Nephron (organoid): ENCODE measurements around the gene ZNF385C.

Experiments
- H3K27ac Mint-ChIP-seq, 3 experiments: 2 replicates each; pipeline ENCODE4 v1.8.0; 2020; ENCODE audit warnings: mixed read lengths in 3 of 3, mild to moderate bottlenecking in 2 of 3, moderate library complexity in 1 of 3
- H3K27me3 Mint-ChIP-seq: 2 replicates; pipeline ENCODE4 v1.8.0; 2021; ENCODE audit warnings: low read depth, mild to moderate bottlenecking, moderate library complexity, mixed read lengths
- H3K36me3 Mint-ChIP-seq: 2 replicates; pipeline ENCODE4 v1.8.0; 2020; ENCODE audit warnings: low read depth, mixed read lengths
- H3K4me1 Mint-ChIP-seq: 2 replicates; pipeline ENCODE4 v1.8.0; 2020; ENCODE audit warnings: mixed read lengths
- H3K4me3 Mint-ChIP-seq, 3 experiments: 2 replicates each; pipeline ENCODE4 v1.8.0; 2020; ENCODE audit warnings: mild to moderate bottlenecking in 3 of 3, mixed read lengths in 3 of 3, moderate library complexity in 2 of 3
- H3K9me3 Mint-ChIP-seq: 2 replicates; pipeline ENCODE4 v1.8.0; 2020; ENCODE audit warnings: mixed read lengths
- TF ChIP-seq, protein P1 (sequence below), 3 experiments: fragments of 200-600 bp; sonication (generic); IDR thresholded peaks; one replicate each; pipeline ENCODE4 v1.5.0; 2021; ENCODE audit warnings: antibody characterized with exemption in 3 of 3; ENCODE audit not compliant: unreplicated experiment in 3 of 3

ZNF385C gene

DNA sequence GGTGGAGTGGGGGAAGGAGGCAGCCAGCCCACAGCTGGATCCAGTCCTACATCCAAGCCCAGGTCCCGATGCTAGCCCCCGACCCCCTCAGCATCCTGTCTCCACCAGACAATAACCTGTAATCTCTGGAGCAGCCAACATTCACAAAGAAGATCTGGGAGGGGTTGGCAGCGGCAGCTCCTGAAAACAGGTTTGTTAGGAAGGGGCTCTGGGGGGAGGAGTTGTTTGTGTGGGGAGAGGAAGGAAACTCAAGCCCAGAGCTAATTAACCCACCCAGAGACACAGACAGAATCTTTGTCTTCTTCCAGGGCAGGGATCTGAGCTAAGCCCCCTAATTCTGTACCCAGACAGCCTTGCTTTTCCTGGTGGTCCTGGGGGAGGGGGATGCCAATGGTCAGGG lies 43.2 kb downstream of the ZNF385C start:
- TF ChIP-seq, protein P1, sequence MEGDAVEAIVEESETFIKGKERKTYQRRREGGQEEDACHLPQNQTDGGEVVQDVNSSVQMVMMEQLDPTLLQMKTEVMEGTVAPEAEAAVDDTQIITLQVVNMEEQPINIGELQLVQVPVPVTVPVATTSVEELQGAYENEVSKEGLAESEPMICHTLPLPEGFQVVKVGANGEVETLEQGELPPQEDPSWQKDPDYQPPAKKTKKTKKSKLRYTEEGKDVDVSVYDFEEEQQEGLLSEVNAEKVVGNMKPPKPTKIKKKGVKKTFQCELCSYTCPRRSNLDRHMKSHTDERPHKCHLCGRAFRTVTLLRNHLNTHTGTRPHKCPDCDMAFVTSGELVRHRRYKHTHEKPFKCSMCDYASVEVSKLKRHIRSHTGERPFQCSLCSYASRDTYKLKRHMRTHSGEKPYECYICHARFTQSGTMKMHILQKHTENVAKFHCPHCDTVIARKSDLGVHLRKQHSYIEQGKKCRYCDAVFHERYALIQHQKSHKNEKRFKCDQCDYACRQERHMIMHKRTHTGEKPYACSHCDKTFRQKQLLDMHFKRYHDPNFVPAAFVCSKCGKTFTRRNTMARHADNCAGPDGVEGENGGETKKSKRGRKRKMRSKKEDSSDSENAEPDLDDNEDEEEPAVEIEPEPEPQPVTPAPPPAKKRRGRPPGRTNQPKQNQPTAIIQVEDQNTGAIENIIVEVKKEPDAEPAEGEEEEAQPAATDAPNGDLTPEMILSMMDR (IDR thresholded peaks at IDR 0.05; ENCODE audit: unreplicated experiment in 3 of 3): no peak
- no peak overlapping the region for H3K27ac Mint-ChIP-seq
- H3K36me3 Mint-ChIP-seq: no peaks in the 10 kb centered on the region
- peaks cover 7% of the 10 kb centered on the region for H3K4me1 Mint-ChIP-seq
- H3K4me3 Mint-ChIP-seq: no peak overlapping the region
- H3K27me3 Mint-ChIP-seq: peaks cover 40% of the 10 kb centered on the region
- no peaks in the 10 kb centered on the region for H3K9me3 Mint-ChIP-seq

DNA sequence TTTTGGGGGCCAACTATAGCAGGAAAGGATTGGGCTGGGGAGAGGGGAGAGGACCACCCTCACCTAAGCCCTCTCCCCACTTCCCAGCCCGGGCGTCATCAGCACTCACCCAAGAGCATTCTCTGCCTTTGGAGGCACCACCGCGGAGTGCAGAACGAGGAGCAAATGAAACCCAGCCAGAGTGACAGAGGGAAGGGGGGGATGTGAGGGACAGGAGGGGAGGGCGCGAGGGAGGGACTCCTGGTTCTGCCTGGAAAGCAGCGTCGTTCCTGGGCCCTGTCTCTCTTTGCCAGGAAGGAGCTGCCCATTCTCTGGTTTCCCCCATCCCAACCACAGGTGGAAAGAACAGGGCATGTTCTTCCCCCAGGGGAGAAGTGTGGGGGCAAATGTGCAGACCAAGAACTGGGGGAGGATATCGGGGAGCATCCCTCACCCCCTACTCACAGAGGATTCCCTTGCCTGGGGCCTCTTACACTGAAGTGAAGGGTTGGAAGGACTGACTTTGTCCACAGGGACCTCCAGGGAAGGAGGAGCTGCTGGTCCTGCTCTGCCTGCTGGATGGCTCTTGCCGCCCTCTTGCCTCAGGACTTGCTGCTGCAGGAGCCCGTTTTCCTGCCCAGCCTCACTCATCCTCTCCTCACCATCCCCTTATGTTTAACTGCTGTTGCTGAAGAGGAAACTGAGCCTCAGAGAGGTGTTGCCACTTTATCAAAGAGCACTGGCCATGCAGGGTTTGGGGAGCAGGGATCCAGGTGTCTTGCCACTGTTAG lies 44.4 kb downstream of the ZNF385C start:
- peaks cover 7% of the 10 kb centered on the region for H3K4me1 Mint-ChIP-seq
- H3K27ac Mint-ChIP-seq: no peak overlapping the region

DNA sequence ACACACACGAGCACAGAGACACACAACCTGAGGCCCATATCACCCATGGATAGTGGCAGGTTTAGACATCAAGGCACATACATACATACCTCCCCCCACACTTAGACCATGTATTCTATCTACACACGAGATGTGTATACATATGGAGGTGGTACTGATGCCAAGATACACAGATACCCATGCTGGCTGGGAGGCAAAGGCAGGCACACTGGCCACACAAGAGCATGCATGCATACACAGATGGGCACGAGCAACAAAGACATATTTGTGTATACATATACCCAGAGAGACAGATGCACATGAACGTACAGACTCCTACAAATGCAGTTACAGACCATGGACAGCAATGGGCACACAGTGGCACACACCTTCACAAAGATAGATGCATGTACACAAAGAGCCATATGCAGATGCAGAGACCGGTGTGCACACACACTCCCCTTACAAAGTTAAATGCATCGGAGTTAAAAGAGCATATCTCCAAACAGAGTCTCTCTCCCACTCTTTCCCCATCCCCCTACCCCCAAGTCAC lies 45.9 kb downstream of the ZNF385C start:
- TF ChIP-seq, protein P1 (IDR thresholded peaks at IDR 0.05; ENCODE audit: unreplicated experiment in 3 of 3): no peak
- Mint-ChIP-seq H3K27ac (no peak overlapping the region), H3K4me3 (peak overlapping the region; percentile 6 to 80 (median 13)), H3K27me3 (peaks cover 42% of the 10 kb centered on the region), H3K9me3 (no peaks in the 10 kb centered on the region), H3K36me3 (no peaks in the 10 kb centered on the region), H3K4me1 (peaks cover 7% of the 10 kb centered on the region)

More for the DNA sequence above, 44.4 kb downstream of the ZNF385C start:
- TF ChIP-seq, protein P1 (IDR thresholded peaks at IDR 0.05; ENCODE audit: unreplicated experiment in 3 of 3): no peak
- Mint-ChIP-seq H3K9me3 (no peaks in the 10 kb centered on the region), H3K36me3 (no peaks in the 10 kb centered on the region), H3K27me3 (peaks cover 43% of the 10 kb centered on the region), H3K4me3 (peak overlapping the region in 1 of 3 experiments; percentile 48)

DNA sequence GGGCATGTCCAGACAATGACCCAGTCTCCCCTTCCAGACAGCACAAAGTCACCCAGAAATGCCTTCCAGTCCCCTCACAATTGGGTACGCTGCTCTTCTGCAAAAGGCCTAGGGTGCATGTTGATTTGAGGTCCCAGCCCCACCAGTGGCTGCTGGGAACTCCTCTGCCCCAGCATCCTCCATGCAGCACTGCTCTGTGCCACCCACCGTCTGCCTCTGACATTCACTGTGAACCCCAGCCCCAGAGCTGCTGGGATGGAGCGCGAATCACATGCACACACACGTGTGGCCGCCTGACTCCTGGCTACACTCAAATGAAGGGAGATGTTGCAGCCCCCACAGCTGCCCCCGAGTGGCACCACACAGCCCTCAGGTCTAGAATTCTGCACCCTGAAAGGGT lies 46.6 kb downstream of the ZNF385C start:
- TF ChIP-seq, protein P1 (IDR thresholded peaks at IDR 0.05; ENCODE audit: unreplicated experiment in 3 of 3): no peak
- Mint-ChIP-seq H3K36me3 (no peaks in the 10 kb centered on the region), H3K27me3 (peaks cover 36% of the 10 kb centered on the region), H3K9me3 (no peaks in the 10 kb centered on the region), H3K4me3 (peak overlapping the region; percentile 70 to 89 (median 80)), H3K27ac (no peak overlapping the region), H3K4me1 (peaks cover 7% of the 10 kb centered on the region)

DNA sequence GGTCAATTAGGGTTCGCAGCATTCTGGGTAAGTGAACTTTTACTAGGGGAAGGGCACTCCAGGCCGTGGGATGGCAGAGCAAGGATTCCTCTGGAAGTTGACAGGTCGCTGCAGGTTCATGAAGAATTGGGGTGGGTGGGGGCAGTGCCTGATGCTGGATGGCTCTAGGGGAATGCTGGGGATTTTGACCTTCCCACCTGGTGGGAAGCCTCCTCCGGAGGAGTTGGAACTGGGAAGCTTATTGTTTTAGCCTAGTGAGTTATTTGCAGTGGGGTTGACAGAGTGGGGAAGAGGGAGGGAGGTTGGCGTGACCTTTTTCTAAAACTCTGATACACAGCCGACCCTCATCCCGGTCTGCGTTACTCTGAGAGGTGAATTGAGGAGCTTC lies 47.3 kb downstream of the ZNF385C start:
- H3K27me3 Mint-ChIP-seq: peaks cover 35% of the 10 kb centered on the region
- peak overlapping the region; percentile 80 to 89 (median 84) for H3K4me3 Mint-ChIP-seq
- H3K9me3 Mint-ChIP-seq: no peaks in the 10 kb centered on the region
- TF ChIP-seq, protein P1 (IDR thresholded peaks at IDR 0.05; ENCODE audit: unreplicated experiment in 3 of 3): no peak
- peak overlapping the region in 2 of 3 experiments; percentile 13 to 70 for H3K27ac Mint-ChIP-seq
- no peaks in the 10 kb centered on the region for H3K36me3 Mint-ChIP-seq
- H3K4me1 Mint-ChIP-seq: peaks cover 7% of the 10 kb centered on the region
